Liver (tissue), 9 donors: ENCODE data around the gene RHOD. TPM values are rescaled to one million over a fixed set of nuclear protein-coding genes. Genes with fewer than 3 reads are reported as not detected.

ENCODE experiments used
- DNase-seq: peaks from one replicate; pipeline ENCODE4 v3.0.0-alpha.2; 2017; ENCODE audit warnings: low spot score
- H3K27ac ChIP-seq, 2 donors: one replicate each; pipeline ENCODE4 v1.7.0; 2013; ENCODE audit warnings: inconsistent platforms in 2 of 2, low read length in 2 of 2, control low read depth in 1 of 2, low read depth in 1 of 2, mild to moderate bottlenecking in 1 of 2
- H3K27me3 ChIP-seq, 4 donors: one replicate each; pipeline versions ENCODE4 v1.6.1 to v1.7.0; 2013; ENCODE audit warnings: low read length in 3 of 4, inconsistent platforms in 1 of 4, mild to moderate bottlenecking in 1 of 4, moderate library complexity in 1 of 4; ENCODE audit not compliant: control insufficient read depth in 4 of 4, insufficient read depth in 4 of 4
- H3K36me3 ChIP-seq, 4 donors: one replicate each; pipeline versions ENCODE4 v1.6.1 to v1.7.0; 2013; ENCODE audit warnings: low read length in 3 of 4, mild to moderate bottlenecking in 3 of 4, low read depth in 1 of 4, moderate library complexity in 1 of 4; ENCODE audit not compliant: control insufficient read depth in 4 of 4, insufficient read depth in 3 of 4
- H3K4me1 ChIP-seq, 4 donors: one replicate each; pipeline versions ENCODE4 v1.6.1 to v1.7.0; 2013; ENCODE audit warnings: low read length in 3 of 4, mild to moderate bottlenecking in 3 of 4, moderate library complexity in 1 of 4; ENCODE audit not compliant: control insufficient read depth in 4 of 4, insufficient read depth in 4 of 4
- H3K4me3 ChIP-seq, 3 donors: one replicate each; pipeline versions ENCODE4 v1.6.1 to v1.7.0; 2013; ENCODE audit warnings: low read length in 3 of 3, control low read depth in 1 of 3, low read depth in 1 of 3, mild to moderate bottlenecking in 1 of 3
- H3K9ac ChIP-seq, 2 donors: one replicate each; pipeline ENCODE4 v1.7.0; 2013; ENCODE audit warnings: low read length in 2 of 2, mild to moderate bottlenecking in 2 of 2, moderate library complexity in 2 of 2, control low read depth in 1 of 2, low read depth in 1 of 2
- H3K9me3 ChIP-seq, 4 donors: one replicate each; pipeline versions ENCODE4 v1.6.1 to v1.7.0; 2013; ENCODE audit warnings: low read length in 3 of 4; ENCODE audit not compliant: control insufficient read depth in 4 of 4
- ATF3 ChIP-seq: IDR thresholded peaks from 2 replicates; pipeline ENCODE4 v1.6.1; 2016; ENCODE audit warnings: antibody characterized with exemption
- EGR1 ChIP-seq, 2 donors: IDR thresholded peaks; 2 replicates each; pipeline ENCODE4 v1.6.1; 2016 to 2018; ENCODE audit warnings: antibody characterized with exemption in 2 of 2, low read depth in 2 of 2
- FOXA1 ChIP-seq: IDR thresholded peaks from 2 replicates; pipeline ENCODE4 v1.6.1; 2016; ENCODE audit warnings: antibody characterized with exemption
- FOXA2 ChIP-seq: IDR thresholded peaks from 2 replicates; pipeline ENCODE4 v1.6.1; 2016; ENCODE audit warnings: antibody characterized with exemption
- GABPA ChIP-seq, 2 donors: IDR thresholded peaks in 1 of 2; conservative IDR thresholded peaks in 1 of 2; 2 replicates each; pipeline ENCODE4 v1.6.1; 2016; ENCODE audit warnings: antibody characterized with exemption in 2 of 2, mild to moderate bottlenecking in 1 of 2, moderate library complexity in 1 of 2
- HNF4A ChIP-seq, 2 donors: conservative IDR thresholded peaks; 2 replicates each; pipeline ENCODE4 v1.6.1; 2016; ENCODE audit warnings: antibody characterized with exemption in 2 of 2, mild to moderate bottlenecking in 2 of 2
- HNF4G ChIP-seq: IDR thresholded peaks from 2 replicates; pipeline ENCODE4 v1.6.1; 2016; ENCODE audit warnings: antibody characterized with exemption
- JUND ChIP-seq, 2 donors: IDR thresholded peaks; 2 replicates each; pipeline ENCODE4 v1.6.1; 2016; ENCODE audit warnings: antibody characterized with exemption in 2 of 2
- MAX ChIP-seq: IDR thresholded peaks from 2 replicates; pipeline ENCODE4 v1.6.1; 2016; ENCODE audit warnings: antibody characterized with exemption
- NR2F2 ChIP-seq: IDR thresholded peaks from 2 replicates; pipeline ENCODE4 v1.6.1; 2016; ENCODE audit warnings: antibody characterized with exemption
- RAD21 ChIP-seq, 2 donors: IDR thresholded peaks; 2 replicates each; pipeline ENCODE4 v1.6.1; 2016; ENCODE audit warnings: antibody characterized with exemption in 2 of 2, mild to moderate bottlenecking in 2 of 2
- REST ChIP-seq: IDR thresholded peaks from 2 replicates; pipeline ENCODE4 v1.6.1; 2016; ENCODE audit warnings: antibody characterized with exemption, mild to moderate bottlenecking
- RXRA ChIP-seq, 2 donors: IDR thresholded peaks; 2 replicates each; pipeline ENCODE4 v1.6.1; 2017 to 2018; ENCODE audit warnings: antibody characterized with exemption in 2 of 2, mild to moderate bottlenecking in 1 of 2
- SP1 ChIP-seq: IDR thresholded peaks from 2 replicates; pipeline ENCODE4 v1.6.1; 2018; ENCODE audit warnings: antibody characterized with exemption, mild to moderate bottlenecking
- TAF1 ChIP-seq: conservative IDR thresholded peaks from 2 replicates; pipeline ENCODE4 v1.6.1; 2016; ENCODE audit warnings: antibody characterized with exemption, mild to moderate bottlenecking
- YY1 ChIP-seq: IDR thresholded peaks from 2 replicates; pipeline ENCODE4 v1.6.1; 2016; ENCODE audit warnings: antibody characterized with exemption, mild to moderate bottlenecking
- ZBTB33 ChIP-seq: IDR thresholded peaks from 2 replicates; pipeline ENCODE4 v1.6.1; 2016; ENCODE audit warnings: antibody characterized with exemption
- WGBS: extraction: QIAGEN DNeasy Blood & Tissue Kit; methylation state at CpG from one replicate; pipeline ENCODE4 v1.1.7; 2013; 5-methylcytosine and 5-hydroxymethylcytosine counted together
- polyA plus RNA-seq, 2 donors: library from polyadenylated mRNA; stranded (reverse) in 1 of 2; unstranded in 1 of 2; fragments of 200-250 nt in 1 of 2; fragments of >200 nt in 1 of 2; fragmentation: Nextera tagmentation in 1 of 2; extraction: Ambion mirVana in 1 of 2; gene quantifications; one replicate each; pipeline versions ENCODE4 v1.2.1 to v1.2.3, GENCODE V29; 2013 to 2015
- total RNA-seq, 2 donors: library from RNA; depleted of rRNA; stranded (reverse); fragments of >200 nt; gene quantifications; one replicate each; pipeline ENCODE4 v1.2.3, GENCODE V29; 2014
- TF ChIP-seq, protein P1 (sequence below): fragments of 150-350 bp; IDR thresholded peaks from 2 replicates; pipeline ENCODE4 v1.5.1; 2017; ENCODE audit warnings: improper control_type of control experiment, low read depth, low read length; ENCODE audit not compliant: missing input control
- donor health status: healthy.
- donor health status: healthy.
- donor health status: healthy.
- donor health status: healthy.
- donor health status: healthy.

The RHOD gene
- total and polyA plus RNA-seq, 4 donors = 7.8 to 50.7 (median 33.2) TPM

DNA sequence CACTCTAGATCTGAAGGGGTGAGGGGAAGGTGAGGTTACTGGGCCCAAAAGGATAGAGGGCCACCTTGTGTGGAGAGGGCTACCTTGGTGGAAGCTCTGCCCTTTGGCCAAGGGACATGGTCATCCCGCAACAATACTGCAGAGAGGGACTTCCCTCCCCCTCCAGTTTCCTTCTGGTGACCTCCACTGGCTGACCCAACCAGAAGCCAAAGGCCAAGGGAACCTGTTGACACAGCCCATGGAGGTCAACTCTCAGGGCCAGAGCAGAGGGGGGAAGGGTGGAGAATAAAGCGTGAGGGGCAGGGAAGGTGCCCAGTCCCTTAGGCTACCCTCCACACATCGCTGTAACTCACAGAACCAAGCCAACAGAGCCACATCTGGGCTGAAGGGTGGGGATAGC is 15.0 kb upstream of the RHOD start:
- peak; percentile 95 for TF ChIP-seq FOXA1
- TF ChIP-seq NR2F2 = peak; percentile 100
- TF ChIP-seq YY1 = peak; percentile 70
- peak; percentile 92 to 96 for TF ChIP-seq HNF4A (conservative IDR thresholded peaks at IDR 0.05)
- TF ChIP-seq JUND (IDR thresholded peaks at IDR 0.05) = peak in 1 of 2 donors; percentile 52
- no peak for TF ChIP-seq TAF1
- TF ChIP-seq RAD21 (IDR thresholded peaks at IDR 0.05) = peak in 1 of 2 donors; percentile 65
- peak in 1 of 2 donors; percentile 79 for TF ChIP-seq EGR1 (IDR thresholded peaks at IDR 0.05; ENCODE audit: low read depth in 2 of 2)
- TF ChIP-seq GABPA (IDR thresholded peaks at IDR 0.05 in 1 of 2, conservative IDR thresholded peaks at IDR 0.05 in 1 of 2) = peak in 1 of 2 donors; percentile 20
- TF ChIP-seq HNF4G = peak; percentile 74
- TF ChIP-seq ATF3 = peak; percentile 42
- TF ChIP-seq ZBTB33 = no peak
- TF ChIP-seq RXRA (IDR thresholded peaks at IDR 0.05) = peak; percentile 97 to 98
- no peak for TF ChIP-seq MAX
- peak; percentile 96 for TF ChIP-seq FOXA2
- peak; percentile 88 for TF ChIP-seq SP1
- TF ChIP-seq REST = peak; percentile 70
- TF ChIP-seq, protein P1, sequence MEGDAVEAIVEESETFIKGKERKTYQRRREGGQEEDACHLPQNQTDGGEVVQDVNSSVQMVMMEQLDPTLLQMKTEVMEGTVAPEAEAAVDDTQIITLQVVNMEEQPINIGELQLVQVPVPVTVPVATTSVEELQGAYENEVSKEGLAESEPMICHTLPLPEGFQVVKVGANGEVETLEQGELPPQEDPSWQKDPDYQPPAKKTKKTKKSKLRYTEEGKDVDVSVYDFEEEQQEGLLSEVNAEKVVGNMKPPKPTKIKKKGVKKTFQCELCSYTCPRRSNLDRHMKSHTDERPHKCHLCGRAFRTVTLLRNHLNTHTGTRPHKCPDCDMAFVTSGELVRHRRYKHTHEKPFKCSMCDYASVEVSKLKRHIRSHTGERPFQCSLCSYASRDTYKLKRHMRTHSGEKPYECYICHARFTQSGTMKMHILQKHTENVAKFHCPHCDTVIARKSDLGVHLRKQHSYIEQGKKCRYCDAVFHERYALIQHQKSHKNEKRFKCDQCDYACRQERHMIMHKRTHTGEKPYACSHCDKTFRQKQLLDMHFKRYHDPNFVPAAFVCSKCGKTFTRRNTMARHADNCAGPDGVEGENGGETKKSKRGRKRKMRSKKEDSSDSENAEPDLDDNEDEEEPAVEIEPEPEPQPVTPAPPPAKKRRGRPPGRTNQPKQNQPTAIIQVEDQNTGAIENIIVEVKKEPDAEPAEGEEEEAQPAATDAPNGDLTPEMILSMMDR = no peak
- H3K9ac ChIP-seq = no peak overlapping the region
- peak; percentile 57 for DNase-seq
- H3K4me3 ChIP-seq = no peak overlapping the region
- H3K27ac ChIP-seq = peak overlapping the region; percentile 15 to 16
- no peaks in the 10 kb centered on the region for H3K9me3 ChIP-seq
- H3K36me3 ChIP-seq = peaks cover 0 to 4% (median 2%) of the 10 kb centered on the region in 4 donors
- WGBS = 37% methylated on average over 3 of the region's 3 CpGs
- H3K4me1 ChIP-seq = peaks cover 2 to 20% (median 15%) of the 10 kb centered on the region in 4 donors
- no peaks in the 10 kb centered on the region for H3K27me3 ChIP-seq
